H9 (cell line): ENCODE results near the gene CLIP3. TPM values are rescaled to one million over a fixed set of nuclear protein-coding genes. Genes with fewer than 3 reads are reported as not detected.

ENCODE experiments used
- DNase-seq: peaks from one replicate; pipeline ENCODE4 v3.0.0-alpha.2; 2017
- H2AFZ ChIP-seq: one replicate; pipeline ENCODE4 v1.6.1; 2013; ENCODE audit warnings: mild to moderate bottlenecking, low read length, control low read depth, moderate library complexity
- H2AK5ac ChIP-seq: 2 replicates; pipeline ENCODE4 v1.6.1; 2013; ENCODE audit warnings: low read length, control low read depth, mixed read lengths; ENCODE audit not compliant: insufficient read length
- H2BK120ac ChIP-seq: one replicate; pipeline ENCODE4 v1.6.1; 2013; ENCODE audit warnings: low read depth, mild to moderate bottlenecking, low read length, control low read depth, inconsistent platforms; ENCODE audit not compliant: poor library complexity, severe bottlenecking
- H2BK12ac ChIP-seq: 2 replicates; pipeline ENCODE4 v1.6.1; 2013; ENCODE audit warnings: low read length, control low read depth, mixed read lengths, low read depth; ENCODE audit not compliant: insufficient read length
- H2BK15ac ChIP-seq: 2 replicates; pipeline ENCODE4 v1.6.1; 2013; ENCODE audit warnings: low read depth, low read length, control low read depth
- H2BK20ac ChIP-seq: one replicate; pipeline ENCODE4 v1.6.1; 2013; ENCODE audit warnings: low read depth, mild to moderate bottlenecking, low read length, control low read depth, inconsistent platforms; ENCODE audit not compliant: poor library complexity, severe bottlenecking
- H2BK5ac ChIP-seq: 2 replicates; pipeline ENCODE4 v1.6.1; 2013; ENCODE audit warnings: low read length, control low read depth, mixed read lengths; ENCODE audit not compliant: insufficient read length
- H3K14ac ChIP-seq: 2 replicates; pipeline ENCODE4 v1.6.1; 2013; ENCODE audit warnings: low read length, control low read depth; ENCODE audit not compliant: insufficient read depth
- H3K18ac ChIP-seq: 2 replicates; pipeline ENCODE4 v1.6.1; 2013; ENCODE audit warnings: low read depth, mild to moderate bottlenecking, mixed read lengths, low read length, control low read depth; ENCODE audit not compliant: insufficient read length
- H3K23ac ChIP-seq: 2 replicates; pipeline ENCODE4 v1.6.1; 2013; ENCODE audit warnings: low read length, control low read depth, mixed read lengths, low read depth; ENCODE audit not compliant: insufficient read length
- H3K23me2 ChIP-seq: 2 replicates; pipeline ENCODE4 v1.6.1; 2013; ENCODE audit warnings: low read depth, mild to moderate bottlenecking, mixed read lengths, low read length, control low read depth; ENCODE audit not compliant: insufficient read length, poor library complexity, severe bottlenecking
- H3K27ac ChIP-seq: 2 replicates; pipeline ENCODE4 v1.5.1; 2013; ENCODE audit warnings: low read length, control low read depth, mixed read lengths, low read depth; ENCODE audit not compliant: insufficient read length
- H3K27me3 ChIP-seq: 2 replicates; pipeline ENCODE4 v1.6.1; 2013; ENCODE audit warnings: low read length, control low read depth, inconsistent platforms; ENCODE audit not compliant: insufficient read depth
- H3K4ac ChIP-seq: 2 replicates; pipeline ENCODE4 v1.6.1; 2013; ENCODE audit warnings: low read depth, mild to moderate bottlenecking, control low read depth, inconsistent platforms, low read length, moderate library complexity
- H3K4me1 ChIP-seq: 2 replicates; pipeline ENCODE4 v1.6.1; 2013; ENCODE audit warnings: low read length, control low read depth, inconsistent platforms; ENCODE audit not compliant: insufficient read depth
- H3K4me2 ChIP-seq: 2 replicates; pipeline ENCODE4 v1.6.1; 2013; ENCODE audit warnings: low read length, control low read depth, mixed read lengths; ENCODE audit not compliant: insufficient read length, insufficient read depth
- H3K56ac ChIP-seq: 2 replicates; pipeline ENCODE4 v1.6.1; 2013; ENCODE audit warnings: low read depth, mild to moderate bottlenecking, mixed read lengths, low read length, control low read depth; ENCODE audit not compliant: insufficient read length
- H3K79me1 ChIP-seq: 2 replicates; pipeline ENCODE4 v1.6.1; 2013; ENCODE audit warnings: low read depth, mild to moderate bottlenecking, moderate library complexity, low read length, control low read depth, inconsistent platforms; ENCODE audit not compliant: insufficient read depth, poor library complexity, severe bottlenecking
- H3K79me2 ChIP-seq: 2 replicates; pipeline ENCODE4 v1.6.1; 2013; ENCODE audit warnings: low read length, control low read depth, inconsistent platforms; ENCODE audit not compliant: insufficient read depth
- H3K9ac ChIP-seq: 2 replicates; pipeline ENCODE4 v1.6.1; 2013; ENCODE audit warnings: low read length, control low read depth, mixed read lengths; ENCODE audit not compliant: insufficient read length; ENCODE audit errors: extremely low read depth
- H3K9me3 ChIP-seq: one replicate; pipeline ENCODE4 v1.6.1; 2013; ENCODE audit warnings: low read depth, low read length, inconsistent platforms; ENCODE audit not compliant: control insufficient read depth
- H3T11ph ChIP-seq: one replicate; pipeline ENCODE4 v1.6.1; 2013; ENCODE audit warnings: mild to moderate bottlenecking, low read length, control low read depth, inconsistent platforms
- H4K20me1 ChIP-seq: one replicate; pipeline ENCODE4 v1.6.1; 2013; ENCODE audit not compliant: control insufficient read depth, insufficient read length, insufficient read depth
- H4K5ac ChIP-seq: 2 replicates; pipeline ENCODE4 v1.6.1; 2013; ENCODE audit warnings: low read depth, mild to moderate bottlenecking, mixed read lengths, low read length, control low read depth; ENCODE audit not compliant: insufficient read length
- H4K8ac ChIP-seq: replicated peaks from 2 replicates; pipeline ENCODE4 v1.6.1; 2013; ENCODE audit warnings: low read length, control low read depth, mixed read lengths, low read depth; ENCODE audit not compliant: insufficient read length
- H4K91ac ChIP-seq: 2 replicates; pipeline ENCODE4 v1.6.1; 2013; ENCODE audit warnings: low read depth, mild to moderate bottlenecking, moderate library complexity, mixed read lengths, low read length, control low read depth; ENCODE audit not compliant: insufficient read length
- H3K27ac Mint-ChIP-seq, 3 experiments: 2 replicates in 2 of 3; 3 replicates in 1 of 3; pipeline ENCODE4 v1.8.0; 2020 to 2021; ENCODE audit warnings: mixed read lengths in 3 of 3, mild to moderate bottlenecking in 1 of 3, moderate library complexity in 1 of 3
- H3K27me3 Mint-ChIP-seq: 2 replicates; pipeline ENCODE4 v1.8.0; 2021; ENCODE audit warnings: low read depth, mild to moderate bottlenecking, moderate library complexity, mixed read lengths
- H3K36me3 Mint-ChIP-seq, 3 experiments: 2 replicates in 2 of 3; 3 replicates in 1 of 3; pipeline ENCODE4 v1.8.0; 2020 to 2021; ENCODE audit warnings: low read depth in 3 of 3, mixed read lengths in 3 of 3; ENCODE audit not compliant: insufficient read depth in 1 of 3
- H3K4me1 Mint-ChIP-seq, 2 experiments: 2 replicates each; pipeline ENCODE4 v1.8.0; 2020; ENCODE audit warnings: mixed read lengths in 2 of 2
- H3K4me3 Mint-ChIP-seq, 2 experiments: 2 replicates in 1 of 2; 3 replicates in 1 of 2; pipeline ENCODE4 v1.8.0; 2020 to 2021; ENCODE audit warnings: mild to moderate bottlenecking in 2 of 2, mixed read lengths in 2 of 2, moderate library complexity in 1 of 2
- H3K9me3 Mint-ChIP-seq, 2 experiments: 2 replicates in 1 of 2; 3 replicates in 1 of 2; pipeline ENCODE4 v1.8.0; 2020; ENCODE audit warnings: mild to moderate bottlenecking in 2 of 2, mixed read lengths in 2 of 2, moderate library complexity in 1 of 2
- WGBS: extraction: QIAGEN DNeasy Blood & Tissue Kit; methylation state at CpG from one replicate; pipeline ENCODE4 v1.1.7; 2013; ENCODE audit warnings: missing lambda C conversion rate, low lambda C conversion rate, mixed read lengths; ENCODE audit not compliant: insufficient read length; ENCODE audit errors: extremely low coverage; 5-methylcytosine and 5-hydroxymethylcytosine counted together
- total RNA-seq: library from RNA; stranded (reverse); gene quantifications from 2 replicates; pipeline ENCODE4 v1.2.1, GENCODE V29; 2021
- TF ChIP-seq, protein P1 (sequence below): fragments of 200-600 bp; sonication (generic); conservative IDR thresholded peaks from 3 replicates; pipeline ENCODE4 v1.8.0; 2021; ENCODE audit warnings: antibody characterized with exemption, mild to moderate bottlenecking

The CLIP3 gene
- total RNA-seq, 1 experiment from 2014 or later: 19.7 TPM

DNA sequence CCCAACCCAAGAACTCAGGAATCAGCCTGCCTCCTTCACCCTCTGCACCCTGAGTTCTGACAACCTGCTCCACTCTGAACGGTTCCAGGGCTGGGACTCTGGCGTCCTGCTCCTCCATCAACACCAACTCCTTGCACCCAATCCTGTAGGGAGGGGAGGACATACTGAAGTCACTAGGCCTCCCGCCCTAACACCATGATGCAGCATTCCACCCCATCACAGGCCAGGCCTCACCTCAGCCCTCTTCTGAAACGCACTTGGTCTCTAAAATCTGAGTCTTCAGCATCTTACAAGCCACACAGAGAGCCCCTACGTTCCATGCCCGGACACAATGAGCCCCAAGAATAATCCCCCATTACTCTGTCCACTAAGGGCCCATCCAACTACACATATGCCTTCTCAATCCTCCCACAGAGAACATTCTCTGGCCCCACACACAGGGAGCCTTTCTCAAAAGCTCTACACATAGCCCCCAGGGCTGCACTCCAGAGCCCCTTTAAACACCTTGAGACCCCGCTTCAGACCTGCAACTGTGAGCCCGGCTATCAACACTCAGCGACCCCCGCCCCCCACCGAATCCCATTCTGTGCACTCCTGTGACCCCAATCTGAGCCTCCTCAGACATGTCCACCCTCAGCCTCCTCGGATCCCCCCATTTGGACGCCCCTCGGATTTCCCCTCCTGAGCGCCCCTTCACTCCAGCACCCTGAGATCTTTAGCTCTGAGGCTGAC lies 19.2 kb downstream of the CLIP3 start:
- peak overlapping the region; percentile 80 for H3K4me2 ChIP-seq
- H3K9ac ChIP-seq: peak overlapping the region; percentile 26
- no peak overlapping the region for H2BK5ac ChIP-seq
- H3K9me3 ChIP-seq: no peaks in the 10 kb centered on the region
- H3K23me2 ChIP-seq: peaks cover 23% of the 10 kb centered on the region
- H3T11ph ChIP-seq: no peak overlapping the region
- no peaks in the 10 kb centered on the region for H3K4me1 ChIP-seq
- H2BK12ac ChIP-seq: no peak overlapping the region
- H3K27ac ChIP-seq: no peak overlapping the region
- Mint-ChIP-seq H3K9me3 (no peaks in the 10 kb centered on the region; a peak in 2 of 5 replicates), H3K36me3 (peaks cover 3 to 29% (median 18%) of the 10 kb centered on the region in 3 experiments), H3K27ac (peak overlapping the region; percentile 81 to 96 (median 83); a peak in 5 of 7 replicates), H3K4me1 (peaks cover 34 to 35% of the 10 kb centered on the region in 2 experiments), H3K4me3 (peak overlapping the region; percentile 97 to 98), H3K27me3 (peaks cover 1% of the 10 kb centered on the region)
- H2BK20ac ChIP-seq: no peak overlapping the region
- no peak overlapping the region for H4K91ac ChIP-seq
- peaks cover 2% of the 10 kb centered on the region for H3K79me1 ChIP-seq
- no peak overlapping the region for H3K23ac ChIP-seq
- H3K18ac ChIP-seq: no peak overlapping the region
- no peaks in the 10 kb centered on the region for H3K79me2 ChIP-seq
- DNase-seq: no peak
- no peak overlapping the region for H2BK15ac ChIP-seq
- no peak overlapping the region for H3K4ac ChIP-seq
- no peak overlapping the region for H2AK5ac ChIP-seq
- no peak overlapping the region for H2AFZ ChIP-seq
- no peak overlapping the region for H4K5ac ChIP-seq
- no CpG with 5 or more reads among the region's 15 CpGs for WGBS
- H3K56ac ChIP-seq: no peak overlapping the region
- H3K14ac ChIP-seq: no peak overlapping the region
- H2BK120ac ChIP-seq: no peak overlapping the region
- TF ChIP-seq, protein P1, sequence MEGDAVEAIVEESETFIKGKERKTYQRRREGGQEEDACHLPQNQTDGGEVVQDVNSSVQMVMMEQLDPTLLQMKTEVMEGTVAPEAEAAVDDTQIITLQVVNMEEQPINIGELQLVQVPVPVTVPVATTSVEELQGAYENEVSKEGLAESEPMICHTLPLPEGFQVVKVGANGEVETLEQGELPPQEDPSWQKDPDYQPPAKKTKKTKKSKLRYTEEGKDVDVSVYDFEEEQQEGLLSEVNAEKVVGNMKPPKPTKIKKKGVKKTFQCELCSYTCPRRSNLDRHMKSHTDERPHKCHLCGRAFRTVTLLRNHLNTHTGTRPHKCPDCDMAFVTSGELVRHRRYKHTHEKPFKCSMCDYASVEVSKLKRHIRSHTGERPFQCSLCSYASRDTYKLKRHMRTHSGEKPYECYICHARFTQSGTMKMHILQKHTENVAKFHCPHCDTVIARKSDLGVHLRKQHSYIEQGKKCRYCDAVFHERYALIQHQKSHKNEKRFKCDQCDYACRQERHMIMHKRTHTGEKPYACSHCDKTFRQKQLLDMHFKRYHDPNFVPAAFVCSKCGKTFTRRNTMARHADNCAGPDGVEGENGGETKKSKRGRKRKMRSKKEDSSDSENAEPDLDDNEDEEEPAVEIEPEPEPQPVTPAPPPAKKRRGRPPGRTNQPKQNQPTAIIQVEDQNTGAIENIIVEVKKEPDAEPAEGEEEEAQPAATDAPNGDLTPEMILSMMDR: no peak
- no peaks in the 10 kb centered on the region for H4K20me1 ChIP-seq
- no peak overlapping the region for H4K8ac ChIP-seq
- no peaks in the 10 kb centered on the region for H3K27me3 ChIP-seq
